OCI-LY1 (cell line): ENCODE data around the gene CALU.

ENCODE experiments used
- CTCF ChIP-seq: fragments of 200-600 bp; sonication (generic), shearing (Covaris generic); IDR thresholded peaks from 2 replicates; pipeline ENCODE4 v1.5.1; 2017; ENCODE audit warnings: mild to moderate bottlenecking, antibody characterized with exemption, low read length, moderate library complexity, mixed read lengths
- EZH2 ChIP-seq: fragments of 200-600 bp; sonication (generic), shearing (Covaris generic); IDR thresholded peaks from 2 replicates; pipeline ENCODE4 v1.8.0; 2017; ENCODE audit warnings: borderline replicate concordance, mixed run types, mild to moderate bottlenecking, antibody characterized with exemption, low read length, moderate library complexity, mixed read lengths

GRCh38 chr7:128752251-128752650 is 13.1 kb downstream of the CALU start:
- TF ChIP-seq CTCF = no peak
- no peak for TF ChIP-seq EZH2
